ENCODE results near the gene CYYR1.

The CYYR1 gene

DNA sequence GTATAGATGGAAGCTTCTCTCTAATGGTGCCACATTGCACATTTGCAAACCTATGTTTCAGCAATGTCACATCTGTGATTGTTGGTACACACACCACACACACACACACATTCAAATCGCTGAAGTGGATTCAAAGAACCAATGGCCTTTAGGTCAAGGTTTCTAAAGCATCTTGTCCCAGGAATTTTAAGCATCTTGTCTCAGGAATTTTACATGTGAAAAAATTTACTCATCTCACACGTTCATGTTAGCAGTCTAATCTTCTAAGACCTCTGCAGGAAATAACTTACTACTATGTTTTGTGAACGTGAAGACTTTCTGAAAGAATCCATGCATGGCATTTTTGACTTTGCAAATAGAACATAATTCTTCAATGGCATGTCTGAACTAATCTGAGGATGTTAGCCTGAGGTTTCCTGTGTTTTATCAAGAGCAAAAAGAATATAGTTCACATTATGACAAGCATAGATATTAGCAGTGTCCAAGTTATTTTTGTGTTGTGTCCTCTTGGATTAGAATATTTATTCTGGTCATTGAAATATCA, 125.1 kb downstream of the CYYR1 start:
- no peak overlapping the region for H3K4me3 ChIP-seq (ENCODE audit: low read depth, low read length)
- no peak for DNase-seq (ENCODE audit: low read depth)
- TF ChIP-seq, protein P1, sequence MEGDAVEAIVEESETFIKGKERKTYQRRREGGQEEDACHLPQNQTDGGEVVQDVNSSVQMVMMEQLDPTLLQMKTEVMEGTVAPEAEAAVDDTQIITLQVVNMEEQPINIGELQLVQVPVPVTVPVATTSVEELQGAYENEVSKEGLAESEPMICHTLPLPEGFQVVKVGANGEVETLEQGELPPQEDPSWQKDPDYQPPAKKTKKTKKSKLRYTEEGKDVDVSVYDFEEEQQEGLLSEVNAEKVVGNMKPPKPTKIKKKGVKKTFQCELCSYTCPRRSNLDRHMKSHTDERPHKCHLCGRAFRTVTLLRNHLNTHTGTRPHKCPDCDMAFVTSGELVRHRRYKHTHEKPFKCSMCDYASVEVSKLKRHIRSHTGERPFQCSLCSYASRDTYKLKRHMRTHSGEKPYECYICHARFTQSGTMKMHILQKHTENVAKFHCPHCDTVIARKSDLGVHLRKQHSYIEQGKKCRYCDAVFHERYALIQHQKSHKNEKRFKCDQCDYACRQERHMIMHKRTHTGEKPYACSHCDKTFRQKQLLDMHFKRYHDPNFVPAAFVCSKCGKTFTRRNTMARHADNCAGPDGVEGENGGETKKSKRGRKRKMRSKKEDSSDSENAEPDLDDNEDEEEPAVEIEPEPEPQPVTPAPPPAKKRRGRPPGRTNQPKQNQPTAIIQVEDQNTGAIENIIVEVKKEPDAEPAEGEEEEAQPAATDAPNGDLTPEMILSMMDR (IDR thresholded peaks at IDR 0.05; ENCODE audit: low read depth, low read length, missing control alignments), result no peak

DNA sequence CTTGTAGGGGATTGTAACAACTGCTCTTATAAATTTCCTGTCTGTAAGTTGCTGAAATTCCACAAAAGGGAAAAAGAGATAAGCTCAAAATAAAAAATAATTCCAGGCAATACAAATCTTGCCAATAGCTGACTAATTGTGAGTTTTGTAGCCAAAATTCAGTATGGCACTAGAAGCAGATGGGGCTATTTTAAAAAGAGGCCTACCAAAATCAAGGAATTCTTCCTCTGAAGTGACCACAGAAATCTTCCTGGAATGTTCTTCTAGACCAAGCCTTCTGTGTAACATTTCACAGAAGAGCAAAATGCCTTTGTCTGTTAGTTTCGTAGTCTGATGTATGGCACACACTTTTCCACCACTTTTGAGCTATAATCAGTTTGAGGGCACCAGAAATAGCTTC, 127.6 kb downstream of the CYYR1 start:
- H3K4me3 ChIP-seq (ENCODE audit: low read depth, low read length), result no peak overlapping the region
- no peak for DNase-seq (ENCODE audit: low read depth)
- TF ChIP-seq, protein P1 (IDR thresholded peaks at IDR 0.05; ENCODE audit: low read depth, low read length, missing control alignments), result no peak

DNA sequence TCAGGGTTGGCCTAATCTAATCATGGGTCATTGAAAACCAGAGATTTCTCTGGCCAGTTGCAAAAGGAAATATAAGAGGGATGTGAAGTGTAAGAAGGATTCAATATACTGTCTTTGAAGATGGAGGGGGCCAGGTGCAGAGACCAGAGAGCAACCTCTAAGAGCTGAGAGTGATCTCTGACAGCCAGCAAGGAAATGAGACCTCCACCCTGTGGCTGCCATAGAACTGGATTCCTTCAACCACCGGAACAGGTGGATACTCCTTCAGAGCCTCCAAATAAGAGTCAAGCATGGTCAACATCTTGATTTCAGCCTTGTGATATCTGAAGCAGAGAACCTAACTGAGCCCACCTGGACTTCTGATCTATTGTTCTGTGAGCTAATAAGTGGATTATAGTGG, 128.4 kb downstream of the CYYR1 start:
- no peak for DNase-seq (ENCODE audit: low read depth)
- TF ChIP-seq, protein P1 (IDR thresholded peaks at IDR 0.05; ENCODE audit: low read depth, low read length, missing control alignments), result no peak
- no peak overlapping the region for H3K4me3 ChIP-seq (ENCODE audit: low read depth, low read length)

DNA sequence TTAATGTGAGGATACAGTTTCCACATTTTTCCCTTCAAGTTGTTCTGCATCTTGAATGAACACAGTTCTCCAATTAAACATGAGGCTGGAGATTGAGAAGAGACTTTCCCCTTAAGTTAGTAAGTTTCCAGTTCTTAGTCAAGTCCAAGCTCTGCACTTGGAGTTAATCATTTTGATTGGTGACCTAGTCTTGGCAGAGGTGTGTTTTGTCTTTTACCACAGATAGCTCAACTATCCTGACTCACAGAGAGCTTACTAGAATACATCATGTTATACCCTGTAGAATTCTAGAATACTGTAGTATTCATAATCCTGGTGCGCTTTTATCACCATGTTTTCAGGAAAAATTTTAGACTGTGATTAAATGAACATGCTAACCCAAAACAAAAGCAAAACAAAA, 129.2 kb downstream of the CYYR1 start:
- DNase-seq (ENCODE audit: low read depth), result no peak
- H3K4me3 ChIP-seq (ENCODE audit: low read depth, low read length), result no peak overlapping the region
- TF ChIP-seq, protein P1 (IDR thresholded peaks at IDR 0.05; ENCODE audit: low read depth, low read length, missing control alignments), result no peak

DNA sequence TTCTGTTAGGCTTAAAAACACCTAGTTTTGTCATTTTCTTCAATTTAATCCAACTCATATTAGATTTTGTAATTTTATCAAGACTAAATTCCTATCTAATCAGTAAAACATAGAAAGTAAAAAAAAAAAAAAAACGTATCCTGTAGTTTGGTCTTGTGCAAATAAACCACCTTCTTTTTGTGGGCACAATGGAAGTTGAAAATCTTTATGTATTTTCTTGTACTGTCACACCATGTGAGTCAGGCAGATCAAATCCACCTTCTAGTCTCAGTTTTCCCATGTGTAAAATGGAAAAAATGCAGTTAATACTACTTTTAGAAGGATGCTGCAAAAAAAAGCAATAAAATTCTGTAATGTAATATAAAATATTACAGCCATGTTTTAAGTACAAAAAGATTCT, 129.8 kb downstream of the CYYR1 start:
- TF ChIP-seq, protein P1 (IDR thresholded peaks at IDR 0.05; ENCODE audit: low read depth, low read length, missing control alignments), result no peak
- no peak overlapping the region for H3K4me3 ChIP-seq (ENCODE audit: low read depth, low read length)

DNA sequence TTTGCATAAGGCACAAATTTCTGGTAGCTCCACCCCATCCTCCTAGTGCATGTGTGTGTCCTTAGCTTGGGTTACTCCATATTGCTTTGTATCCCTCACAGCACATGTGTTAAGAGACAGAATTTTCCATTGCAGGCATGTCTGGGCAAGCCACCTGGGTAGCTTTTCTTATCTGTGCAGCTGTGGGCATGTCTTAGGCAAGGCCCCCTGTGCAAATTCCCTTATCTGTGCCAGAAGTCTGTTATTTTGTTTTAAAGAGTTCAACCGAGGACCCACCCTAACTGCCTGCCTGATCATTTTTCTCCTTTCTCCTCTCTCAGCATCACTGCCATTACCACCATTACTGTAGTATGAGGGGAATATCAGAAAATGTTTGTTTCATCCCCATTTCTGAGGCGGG, 131.9 kb downstream of the CYYR1 start:
- TF ChIP-seq, protein P1 (IDR thresholded peaks at IDR 0.05; ENCODE audit: low read depth, low read length, missing control alignments), result no peak
- H3K4me3 ChIP-seq (ENCODE audit: low read depth, low read length), result no peak overlapping the region
- DNase-seq (ENCODE audit: low read depth), result no peak

More for the DNA sequence above, 129.8 kb downstream of the CYYR1 start:
- DNase-seq (ENCODE audit: low read depth), result no peak

DNA sequence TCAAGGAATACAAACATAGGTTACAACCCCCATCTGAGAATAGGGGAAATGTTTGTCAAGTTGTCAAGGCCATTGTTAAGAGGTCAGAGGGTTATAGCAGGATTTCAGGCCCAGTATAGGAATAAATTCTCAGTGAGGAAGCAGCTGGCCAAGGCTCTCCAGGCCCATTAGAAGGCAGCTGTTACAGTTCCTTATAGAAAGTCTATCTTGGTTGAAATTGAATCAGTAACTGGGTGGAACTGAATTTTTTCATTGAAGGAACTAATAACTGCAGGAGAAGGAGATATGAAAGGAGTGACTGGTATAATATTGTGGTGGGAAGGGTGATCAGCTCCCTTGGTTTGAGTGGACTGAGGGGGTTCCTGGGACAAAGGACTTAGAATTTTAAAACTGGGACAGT, 134.1 kb downstream of the CYYR1 start:
- DNase-seq (ENCODE audit: low read depth), result no peak
- TF ChIP-seq, protein P1 (IDR thresholded peaks at IDR 0.05; ENCODE audit: low read depth, low read length, missing control alignments), result no peak
- H3K4me3 ChIP-seq (ENCODE audit: low read depth, low read length), result no peak overlapping the region

Measured in GM12864 (cell line).